HG03039 (cell line): ENCODE results near the gene NEO1.

Experiments used
- ATAC-seq: cut with Tn5 transposase; IDR thresholded peaks from one replicate; pipeline ENCODE4 v1.9.1; 2021; ENCODE audit warnings: mild to moderate bottlenecking, moderate library complexity; ENCODE audit not compliant: unreplicated experiment

Gene NEO1

DNA sequence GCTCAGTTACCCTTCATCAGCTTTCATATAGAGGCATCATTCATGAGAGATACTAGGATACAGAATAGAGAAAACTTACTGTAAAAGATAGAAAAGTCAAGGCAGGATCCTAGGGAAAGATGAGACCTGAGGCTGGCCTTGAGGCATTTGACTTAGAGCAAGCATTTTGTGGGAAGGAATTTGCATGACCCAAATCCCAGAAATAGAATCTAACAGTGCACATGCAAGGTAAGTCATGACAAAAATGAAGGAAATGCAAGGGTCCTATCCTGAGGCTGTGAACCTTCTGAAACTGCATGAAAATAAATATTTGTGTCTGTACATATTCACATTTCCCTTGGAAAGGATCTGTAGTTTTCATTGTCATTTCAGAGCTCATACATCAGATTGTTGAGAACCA, 194.2 kb downstream of the NEO1 start:
- no peak for ATAC-seq

DNA sequence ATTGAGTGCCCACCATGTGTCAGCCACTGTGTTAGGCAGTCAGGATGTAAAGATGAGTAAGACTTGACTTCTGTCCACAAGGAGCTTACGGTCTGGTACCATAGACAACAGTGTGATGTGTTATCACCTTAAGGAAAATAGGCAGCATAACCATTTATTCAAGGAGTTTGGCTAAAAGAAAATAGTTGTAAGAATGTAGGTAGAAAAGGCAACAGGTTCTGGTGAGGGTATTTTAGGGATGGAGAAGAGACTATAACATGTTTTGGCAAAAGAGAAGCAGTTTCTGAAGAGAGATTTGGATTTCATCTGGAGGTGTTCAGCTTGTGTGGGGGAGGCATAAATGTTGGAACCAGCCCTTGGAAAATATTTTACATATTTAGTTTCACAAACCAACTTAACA, 194.6 kb downstream of the NEO1 start:
- ATAC-seq: no peak

DNA sequence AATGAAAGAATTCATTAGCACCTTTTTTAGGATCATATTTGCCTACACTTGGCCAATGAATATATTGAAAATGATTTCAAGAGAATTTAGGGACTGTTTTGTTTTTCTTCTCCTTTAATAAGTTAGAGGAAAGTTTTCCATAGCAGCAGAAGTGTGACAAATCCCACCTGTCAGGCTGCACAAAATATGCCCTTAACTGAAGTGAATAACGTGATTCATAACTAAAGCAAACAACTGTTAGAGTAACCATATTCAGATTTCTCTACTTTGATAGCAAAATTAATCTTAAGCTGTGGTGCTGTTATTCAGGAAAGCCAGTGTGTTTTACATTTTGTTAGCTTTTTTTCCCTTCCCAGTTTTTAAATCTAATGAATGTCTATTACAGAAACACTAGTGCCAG, 195.1 kb downstream of the NEO1 start:
- no peak for ATAC-seq

DNA sequence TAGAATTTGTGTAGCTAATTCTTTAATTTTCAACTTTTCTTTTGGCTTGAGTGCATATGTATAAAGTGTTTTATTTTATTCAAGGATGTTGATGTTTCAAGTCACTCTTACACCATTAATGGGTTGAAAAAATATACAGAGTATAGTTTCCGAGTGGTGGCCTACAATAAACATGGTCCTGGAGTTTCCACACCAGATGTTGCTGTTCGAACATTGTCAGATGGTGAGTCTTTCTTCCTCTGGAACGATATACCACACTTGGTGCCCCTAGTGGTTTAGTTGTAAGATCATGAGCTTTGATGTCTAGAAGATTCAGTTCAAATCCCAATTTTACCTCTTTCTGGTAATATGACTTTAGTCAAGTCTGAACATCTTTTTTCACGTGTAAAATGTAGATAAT, 197.2 kb downstream of the NEO1 start:
- ATAC-seq: no peak

DNA sequence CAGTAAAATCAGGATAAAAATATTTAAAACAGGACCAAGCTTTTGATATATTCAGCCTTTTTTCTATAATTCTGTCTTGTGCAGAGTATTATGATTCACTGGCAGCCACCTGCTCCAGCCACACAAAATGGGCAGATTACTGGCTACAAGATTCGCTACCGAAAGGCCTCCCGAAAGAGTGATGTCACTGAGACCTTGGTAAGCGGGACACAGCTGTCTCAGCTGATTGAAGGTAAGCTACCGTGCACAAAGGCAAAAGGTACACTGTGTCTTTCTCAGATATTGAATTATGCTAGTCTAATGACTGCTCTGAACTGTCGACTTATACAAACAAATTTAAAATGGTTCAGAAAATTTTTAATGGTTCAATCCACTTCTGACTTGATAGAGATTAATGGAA, 202.3 kb downstream of the NEO1 start:
- ATAC-seq: no peak

DNA sequence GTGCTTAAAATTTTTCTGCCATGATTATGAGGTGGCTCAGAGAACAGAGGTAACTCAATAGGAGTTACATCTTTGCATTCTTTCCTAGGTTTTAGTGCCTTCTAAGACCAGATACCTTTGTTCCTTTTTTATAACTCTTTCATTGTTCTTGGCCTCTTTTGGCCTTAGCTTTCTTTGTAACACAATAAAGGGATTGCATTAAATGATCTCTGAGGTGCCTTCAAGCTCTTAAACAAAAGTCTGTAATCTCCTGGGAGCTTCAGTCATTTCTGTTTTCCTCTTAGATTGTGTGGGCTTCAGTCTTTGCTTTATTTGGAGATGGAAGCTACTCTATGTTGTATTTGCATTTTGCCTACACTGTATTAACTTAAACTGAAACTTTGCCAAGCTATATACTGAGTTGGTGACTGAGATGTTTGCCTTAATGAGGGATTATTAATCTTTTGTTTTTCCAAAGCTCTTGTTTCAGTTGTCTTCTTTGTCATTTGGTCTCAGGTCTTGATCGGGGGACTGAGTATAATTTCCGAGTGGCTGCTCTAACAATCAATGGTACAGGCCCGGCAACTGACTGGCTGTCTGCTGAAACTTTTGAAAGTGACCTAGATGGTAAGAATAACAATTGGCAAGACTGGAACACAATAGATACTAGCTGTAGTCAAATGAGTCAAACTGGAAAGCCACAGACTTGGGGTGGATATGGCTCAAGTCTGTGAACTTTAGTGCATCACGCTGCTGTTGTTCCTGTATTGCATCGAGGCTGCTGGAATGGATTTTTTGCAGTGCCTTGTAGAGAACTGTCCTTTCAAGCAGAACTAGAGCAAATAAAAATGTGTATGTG, 206.2 kb downstream of the NEO1 start:
- peak; percentile 74 for ATAC-seq

DNA sequence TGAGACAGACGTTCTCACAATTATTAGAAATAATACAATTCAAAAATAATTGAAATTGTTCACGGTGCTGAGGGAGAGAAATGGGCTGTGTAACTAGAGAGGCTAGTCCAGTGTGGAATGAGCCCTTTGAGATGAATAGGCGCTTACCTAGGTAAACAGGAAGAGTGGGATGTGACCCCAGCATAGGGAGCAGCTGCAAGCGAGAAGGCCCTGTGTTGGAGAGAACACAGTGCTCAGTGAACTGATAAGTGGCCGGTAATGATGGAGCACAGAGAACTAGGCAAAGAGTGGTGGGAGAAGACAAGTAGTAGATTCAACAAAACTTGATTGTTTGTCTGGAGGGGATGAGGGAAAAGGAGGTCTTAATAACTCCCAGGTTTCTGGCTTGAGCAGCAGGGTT, 212.6 kb downstream of the NEO1 start:
- ATAC-seq: no peak

DNA sequence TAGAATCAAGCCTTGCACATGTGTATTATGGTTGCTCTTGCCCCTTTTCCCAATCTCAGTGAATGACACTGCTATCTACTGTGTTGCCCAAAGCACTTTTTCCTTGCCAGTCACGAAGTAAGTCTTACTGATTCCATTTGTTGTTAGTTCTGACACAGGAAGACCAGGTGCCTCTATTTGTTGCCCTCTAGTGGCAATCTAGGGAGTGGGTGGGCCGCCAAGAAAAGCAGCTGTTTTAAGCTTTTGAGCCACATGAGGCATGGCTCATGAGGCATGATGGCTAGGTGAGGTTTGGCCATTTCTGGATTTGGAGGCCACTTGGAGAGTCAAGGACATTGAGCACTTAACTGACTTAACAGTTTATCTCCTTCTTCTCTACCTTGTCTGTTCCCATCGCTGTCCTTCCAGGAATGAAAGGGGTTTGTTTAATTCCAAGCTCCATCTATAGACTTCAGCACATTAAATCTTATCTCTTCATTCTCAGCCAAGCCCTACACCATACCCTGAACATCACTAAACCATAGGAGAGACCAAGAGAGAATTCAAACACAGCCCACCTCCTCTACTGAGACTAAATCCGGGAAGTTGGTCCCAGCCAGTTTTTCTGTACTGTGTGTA, 213.4 kb downstream of the NEO1 start:
- ATAC-seq: no peak

DNA sequence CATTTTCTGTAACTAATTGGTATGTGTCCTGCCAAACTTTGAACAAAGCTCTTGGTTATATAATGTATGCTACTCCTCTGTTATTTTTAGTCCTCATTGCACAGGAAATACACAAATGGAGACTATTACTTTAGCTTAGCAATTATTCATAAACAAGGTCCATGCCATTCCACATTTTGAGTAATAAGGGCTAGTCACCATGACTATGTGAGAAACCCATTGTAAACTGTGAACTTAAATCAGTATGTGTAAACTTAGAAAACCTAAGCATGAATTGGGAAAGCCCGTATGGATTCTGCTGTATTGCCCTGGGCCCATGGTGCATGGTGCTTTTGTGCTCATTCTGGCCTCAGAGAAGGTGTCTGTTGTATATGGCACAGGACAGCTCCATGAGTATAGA, 216.2 kb downstream of the NEO1 start:
- no peak for ATAC-seq

DNA sequence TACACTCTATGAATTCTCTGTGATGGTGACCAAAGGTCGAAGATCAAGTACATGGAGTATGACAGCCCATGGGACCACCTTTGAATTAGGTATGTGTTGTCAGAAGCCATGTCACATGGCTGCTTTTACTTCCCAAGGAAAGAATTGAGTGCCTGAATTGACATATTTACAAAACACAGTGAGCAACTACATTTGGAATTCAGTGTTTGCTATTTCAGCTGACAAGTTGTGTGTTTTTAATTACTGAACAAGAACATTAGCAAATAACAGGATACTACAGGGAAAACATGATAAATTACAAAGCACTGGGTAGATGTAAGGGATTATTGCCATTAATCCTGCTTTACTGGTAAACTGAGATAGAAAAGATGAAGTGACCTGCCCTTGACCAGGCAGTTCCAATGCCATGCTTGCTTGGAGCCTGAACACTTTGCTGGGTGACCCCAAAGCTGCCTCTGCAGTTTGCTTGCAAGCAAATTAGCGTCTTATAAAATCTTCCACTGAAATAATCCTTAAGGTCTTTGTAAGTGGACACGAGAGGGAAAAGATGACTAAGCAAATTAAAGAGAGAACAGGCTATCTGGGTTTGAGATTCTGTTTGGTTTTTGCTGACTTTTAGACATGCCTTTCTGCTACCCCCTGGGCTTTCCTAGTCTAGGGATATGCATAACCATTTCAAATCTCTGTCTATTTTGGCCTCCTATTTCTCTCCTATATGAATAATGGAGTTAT, 218.3 kb downstream of the NEO1 start:
- ATAC-seq: no peak

DNA sequence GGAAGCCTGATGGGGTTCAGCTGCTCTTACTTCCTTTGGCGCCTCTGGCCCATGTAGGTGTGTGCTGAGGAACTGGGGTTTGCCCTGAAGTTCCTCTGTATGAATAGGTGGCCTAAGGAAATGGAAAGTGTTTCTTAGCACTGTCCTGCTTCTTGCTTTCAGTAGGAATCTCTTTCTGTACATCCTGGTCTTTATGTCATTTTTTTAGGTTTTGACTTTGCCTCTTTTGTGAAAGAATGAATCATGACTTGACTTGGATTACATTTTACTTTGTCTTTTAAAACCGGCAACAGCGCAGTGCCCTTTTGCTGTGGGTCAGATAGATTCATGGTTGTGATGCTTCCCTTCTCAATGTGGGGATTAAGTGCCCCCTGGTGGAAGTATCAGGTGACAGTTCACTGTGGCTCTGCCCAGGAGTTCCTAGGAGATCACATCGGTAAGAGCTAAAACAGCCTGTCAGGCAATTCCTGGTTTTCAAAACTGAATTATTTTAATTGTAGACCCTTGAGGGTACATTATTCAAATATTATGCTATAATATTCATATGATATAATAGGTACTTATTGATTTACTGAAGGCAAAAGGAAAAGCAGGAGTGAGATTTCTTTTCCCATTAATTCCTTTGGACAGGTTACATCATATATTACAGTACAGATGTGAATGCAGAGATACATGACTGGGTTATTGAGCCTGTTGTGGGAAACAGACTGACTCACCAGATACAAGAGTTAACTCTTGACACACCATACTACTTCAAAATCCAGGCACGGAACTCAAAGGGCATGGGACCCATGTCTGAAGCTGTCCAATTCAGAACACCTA, 221.1 kb downstream of the NEO1 start:
- no peak for ATAC-seq

DNA sequence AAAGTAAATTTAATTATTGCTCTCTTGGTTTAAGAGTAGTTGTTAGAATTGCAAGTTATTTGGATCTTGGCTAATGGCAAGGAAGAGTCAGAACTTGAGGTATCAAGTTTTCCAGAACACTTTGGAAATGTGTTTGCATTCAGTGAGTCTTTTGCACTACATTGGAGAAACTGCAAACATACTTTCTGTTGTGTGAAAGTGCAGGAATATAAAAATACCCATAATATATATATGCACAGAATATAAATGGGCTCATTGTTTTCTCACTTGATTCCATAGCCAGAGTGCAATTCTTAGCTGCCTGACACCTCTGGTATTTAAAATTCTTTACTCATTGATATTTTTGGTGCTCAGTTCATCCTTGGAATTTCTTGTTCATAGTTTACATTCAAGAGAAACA, 223.6 kb downstream of the NEO1 start:
- ATAC-seq: no peak

DNA sequence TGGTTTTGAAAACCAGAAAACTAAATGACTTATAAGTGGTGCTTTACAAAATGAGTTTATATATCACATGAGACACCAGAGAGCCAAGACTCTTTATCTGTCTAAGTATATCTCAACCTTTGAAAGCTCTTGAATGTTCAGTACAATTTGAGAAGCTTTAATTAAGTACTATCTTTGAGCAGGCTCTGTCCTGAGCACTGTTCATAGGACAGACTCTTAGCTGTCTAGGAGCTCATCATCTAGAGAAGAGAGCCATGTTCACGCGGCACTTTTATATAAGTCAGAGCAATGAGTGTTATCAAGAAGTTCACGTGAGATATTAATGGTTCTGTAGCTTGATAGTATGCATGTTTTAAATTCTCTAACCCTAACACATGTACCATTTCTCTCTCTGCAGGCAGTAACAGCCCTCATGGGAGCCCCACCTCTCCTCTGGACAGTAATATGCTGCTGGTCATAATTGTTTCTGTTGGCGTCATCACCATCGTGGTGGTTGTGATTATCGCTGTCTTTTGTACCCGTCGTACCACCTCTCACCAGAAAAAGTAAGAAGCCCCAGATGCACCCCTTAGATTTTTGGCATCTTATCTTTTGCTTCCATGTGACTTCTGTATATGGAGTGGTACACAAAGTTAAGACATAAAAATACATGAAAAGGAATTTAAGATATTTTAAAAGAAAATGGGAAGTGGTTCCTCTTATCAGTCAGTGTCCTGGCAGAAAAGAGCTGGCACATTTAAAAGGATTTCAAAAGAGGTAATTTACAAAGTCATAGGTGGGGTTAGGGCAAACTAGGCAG, 230.5 kb downstream of the NEO1 start:
- ATAC-seq: no peak

DNA sequence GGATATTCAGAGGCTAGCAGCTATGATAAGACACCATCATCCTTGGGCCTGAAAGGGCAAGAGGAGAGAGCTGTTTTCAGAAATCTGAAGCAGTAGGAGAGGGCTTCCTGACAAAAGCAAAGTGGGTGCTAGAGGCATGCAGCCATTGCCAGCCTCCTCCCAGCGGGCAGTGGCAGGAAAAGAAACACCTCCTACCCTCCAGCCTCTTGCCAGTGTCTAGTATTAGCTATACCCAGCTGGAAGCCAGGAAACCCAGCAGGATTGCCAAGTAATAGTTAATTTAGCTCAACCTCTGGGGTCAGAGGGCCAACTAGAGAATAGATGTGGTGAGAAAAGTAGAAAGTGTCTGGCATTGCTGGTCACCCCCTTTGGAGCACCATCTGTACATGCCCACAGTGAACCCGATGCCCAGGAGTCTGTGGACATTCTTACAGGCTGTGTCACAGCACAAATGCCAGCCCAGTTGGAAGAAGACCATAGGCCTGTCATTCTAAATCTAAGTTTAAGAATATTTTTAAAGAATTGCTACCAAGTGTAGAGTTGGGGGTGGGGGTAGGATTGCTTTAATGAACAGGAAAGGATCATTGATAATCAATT, 231.2 kb downstream of the NEO1 start:
- no peak for ATAC-seq

DNA sequence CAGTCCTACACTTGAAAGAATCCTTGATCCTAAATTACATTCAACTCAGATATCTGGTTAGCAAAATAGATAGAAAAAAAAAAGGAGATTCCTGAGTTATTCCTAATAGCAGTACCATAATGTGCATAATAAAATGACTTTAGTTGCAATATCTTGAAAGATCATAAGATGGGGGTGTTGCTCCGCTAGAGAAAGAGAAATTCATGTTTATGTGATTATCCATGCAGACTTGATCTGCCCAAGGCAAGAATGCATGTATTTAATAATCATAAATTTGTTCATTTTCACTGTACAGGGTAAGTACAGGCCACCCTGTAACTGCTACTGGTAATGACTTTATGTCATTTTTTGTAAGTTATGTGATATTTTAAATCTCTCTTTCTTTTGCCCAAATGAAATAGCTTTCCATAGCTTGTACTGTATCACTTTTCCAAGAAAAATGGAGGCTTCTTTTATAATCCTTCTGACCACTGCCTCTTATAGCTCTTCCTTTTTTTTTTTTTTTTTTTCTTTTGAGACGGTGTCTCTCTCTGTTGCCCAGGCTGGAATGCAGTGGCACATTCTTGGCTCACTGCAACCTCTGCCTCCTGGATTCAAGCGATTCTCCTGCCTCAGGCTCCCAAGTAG, 231.9 kb downstream of the NEO1 start:
- ATAC-seq: no peak

DNA sequence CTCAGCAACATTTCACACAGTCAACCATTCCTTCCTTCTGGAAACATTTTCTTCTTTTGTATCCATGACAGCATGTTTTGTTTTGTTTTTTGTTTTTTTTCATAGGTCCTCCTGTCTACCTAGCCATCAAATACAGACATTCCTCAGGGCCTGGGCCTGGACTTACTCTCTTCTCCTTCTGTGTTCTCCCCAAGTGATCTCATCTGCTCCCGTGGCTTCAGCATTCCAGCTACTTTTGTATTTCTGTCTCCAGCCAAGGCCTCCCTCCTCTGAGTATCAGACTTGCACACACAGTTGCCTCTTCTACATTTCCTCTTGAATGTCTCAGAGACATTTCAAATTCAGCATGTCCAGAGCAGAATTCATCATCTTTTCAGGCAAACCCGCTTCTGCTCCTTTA, 234.0 kb downstream of the NEO1 start:
- ATAC-seq: no peak

DNA sequence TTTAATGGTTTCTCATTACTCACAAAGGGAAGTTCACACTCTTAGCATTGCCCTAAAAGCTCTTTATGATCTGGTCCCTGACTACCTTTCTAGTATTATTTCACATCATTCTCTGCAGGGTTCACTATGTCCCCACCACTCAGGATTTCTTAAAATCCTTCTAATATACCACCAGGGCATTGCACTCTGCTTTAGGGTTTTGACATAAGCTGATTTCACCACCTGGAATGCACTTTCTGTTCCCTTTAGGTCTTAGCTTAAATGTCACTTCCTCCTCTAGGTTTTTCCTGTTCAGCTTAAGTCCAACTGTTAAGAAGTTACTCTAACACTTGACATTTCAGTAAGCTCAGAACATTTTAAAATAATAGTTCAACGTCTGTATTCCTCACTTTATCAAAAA, 234.8 kb downstream of the NEO1 start:
- ATAC-seq: no peak

DNA sequence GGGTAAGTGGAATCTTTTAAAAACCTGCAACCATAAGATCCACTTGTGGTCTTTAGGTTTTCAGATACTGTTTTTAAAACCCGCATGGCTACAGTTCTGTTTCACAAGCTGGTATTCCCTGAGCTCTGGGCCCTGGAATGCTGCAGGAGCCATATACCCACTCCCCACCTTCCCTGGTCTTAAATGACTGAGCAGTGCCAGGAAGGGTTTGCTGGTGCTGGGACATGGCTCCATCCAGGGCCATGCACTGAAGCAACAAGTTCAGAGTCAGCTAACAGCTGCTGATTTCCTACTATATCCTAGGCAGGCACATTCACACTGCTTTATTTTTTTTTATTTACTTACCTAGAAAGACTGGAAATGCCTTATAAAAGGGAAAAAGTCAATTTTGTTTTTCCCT, 239.2 kb downstream of the NEO1 start:
- no peak for ATAC-seq

DNA sequence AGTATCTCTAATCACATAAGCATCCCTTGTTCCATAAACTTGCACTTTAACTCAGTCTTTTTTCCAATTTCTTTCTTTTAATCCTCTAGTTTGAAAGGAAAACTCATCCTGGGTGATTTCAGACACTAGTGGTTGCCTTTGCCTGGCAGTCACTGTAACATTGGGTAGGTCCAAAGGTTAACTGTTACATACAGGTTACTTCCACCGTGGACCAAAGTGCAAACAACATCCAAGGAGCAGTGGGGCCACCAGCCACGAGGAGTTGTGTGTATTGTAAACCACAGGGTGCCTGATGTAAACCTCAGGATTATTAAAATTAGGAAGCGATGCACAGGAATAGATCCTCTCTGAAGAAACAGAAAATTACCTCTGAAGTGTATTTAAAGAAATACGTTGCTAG, 241.5 kb downstream of the NEO1 start:
- no peak for ATAC-seq
